ENCODE results near the gene BMP5. TPM values are rescaled to one million over a fixed set of nuclear protein-coding genes. Genes with fewer than 3 reads are reported as not detected.

BMP5 gene
- total and polyA plus RNA-seq, 5 donors from 2014 or later: not detected

DNA sequence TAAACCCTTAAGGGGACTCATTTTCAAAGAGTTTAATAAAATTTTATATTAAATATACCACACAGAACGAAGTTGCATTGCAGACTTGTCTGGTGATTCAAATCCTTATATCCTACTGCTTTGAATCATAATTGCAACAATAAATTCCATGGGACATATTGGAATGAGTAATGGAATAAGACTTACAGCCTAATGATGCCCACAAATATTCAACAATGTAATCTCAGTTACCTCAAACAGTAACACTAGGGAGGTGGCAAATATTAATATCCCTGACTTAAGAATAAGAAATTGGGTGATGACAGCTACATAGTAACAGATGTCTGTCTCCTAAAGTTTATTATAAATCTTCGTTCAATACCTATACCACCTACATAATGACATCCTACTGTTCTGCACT, 52.6 kb downstream of the BMP5 start:
- no peak overlapping the region for H3K4me3 ChIP-seq (ENCODE audit: low read depth, low read length)
- no peaks in the 10 kb centered on the region for H3K36me3 Mint-ChIP-seq
- H3K27ac ChIP-seq (ENCODE audit: insufficient read depth, low read length, poor library complexity, severe bottlenecking): no peak overlapping the region
- DNase-seq (no peak), ATAC-seq (ENCODE audit: low read depth in 2 of 2) (no peak)
- H3K27me3 ChIP-seq (ENCODE audit: control insufficient read depth, insufficient read depth, low read length): no peaks in the 10 kb centered on the region
- H3K36me3 ChIP-seq (ENCODE audit: control insufficient read depth, insufficient read depth, low read length): no peaks in the 10 kb centered on the region
- no peaks in the 10 kb centered on the region for H3K4me1 ChIP-seq (ENCODE audit: control insufficient read depth, insufficient read depth, low read length, poor library complexity, severe bottlenecking)
- H3K9me3 Mint-ChIP-seq: peaks cover 0 to 8% (median 2%) of the 10 kb centered on the region in 7 donors
- no peaks in the 10 kb centered on the region for H3K9me3 ChIP-seq (ENCODE audit: control insufficient read depth in 2 of 2, low read length in 2 of 2)
- no peaks in the 10 kb centered on the region for H3K27me3 Mint-ChIP-seq
- H3K27ac Mint-ChIP-seq: no peak overlapping the region
- no peak overlapping the region for H3K4me3 Mint-ChIP-seq
- H3K4me1 Mint-ChIP-seq: no peaks in the 10 kb centered on the region

DNA sequence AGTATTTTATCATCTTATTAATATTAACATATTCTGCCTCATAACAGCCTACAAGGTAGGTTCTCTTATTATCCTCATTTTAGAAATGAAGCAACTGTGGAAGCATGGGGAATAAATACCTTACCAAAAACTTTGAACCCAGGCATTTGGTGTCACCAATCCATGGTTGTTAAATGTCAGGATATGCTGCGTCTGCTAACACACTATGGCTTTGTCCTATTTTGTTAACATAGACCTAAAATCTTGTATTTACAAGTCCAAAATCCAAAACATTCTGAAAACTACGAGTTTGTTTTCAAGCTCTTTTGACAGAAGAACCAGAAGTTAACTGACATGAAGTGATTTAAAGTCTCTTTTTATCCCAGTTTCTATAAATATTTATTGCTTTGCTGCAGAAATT, 53.4 kb downstream of the BMP5 start:
- Mint-ChIP-seq H3K27me3 (no peaks in the 10 kb centered on the region), H3K36me3 (no peaks in the 10 kb centered on the region)
- no peak overlapping the region for H3K4me3 ChIP-seq (ENCODE audit: low read depth, low read length)

DNA sequence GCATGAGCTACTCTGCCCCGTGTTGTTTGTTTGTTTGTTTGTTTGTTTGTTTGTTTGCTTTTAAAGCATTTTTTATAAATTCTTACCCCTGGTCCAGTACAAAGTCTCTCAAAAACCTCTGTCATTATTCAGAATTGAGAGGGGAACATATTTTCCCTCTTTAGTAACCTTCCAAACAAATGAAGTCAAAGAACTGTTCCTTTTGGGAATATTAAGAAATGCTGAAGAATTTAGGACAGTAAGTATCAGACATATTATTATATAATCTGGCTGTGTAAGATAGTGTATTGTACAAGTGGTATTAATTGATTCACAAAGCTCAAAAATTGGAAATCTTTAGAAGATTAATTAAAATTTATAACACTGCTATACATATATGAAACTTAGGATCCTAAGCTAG, 54.7 kb downstream of the BMP5 start:
- H3K27ac ChIP-seq (ENCODE audit: insufficient read depth, low read length, poor library complexity, severe bottlenecking): no peak overlapping the region
- H3K4me1 ChIP-seq (ENCODE audit: control insufficient read depth, insufficient read depth, low read length, poor library complexity, severe bottlenecking): no peaks in the 10 kb centered on the region
- Mint-ChIP-seq H3K9me3 (peaks cover 0 to 9% (median 3%) of the 10 kb centered on the region in 7 donors), H3K36me3 (no peaks in the 10 kb centered on the region), H3K27ac (no peak overlapping the region), H3K4me1 (no peaks in the 10 kb centered on the region), H3K27me3 (no peaks in the 10 kb centered on the region), H3K4me3 (no peak overlapping the region)
- no peaks in the 10 kb centered on the region for H3K27me3 ChIP-seq (ENCODE audit: control insufficient read depth, insufficient read depth, low read length)
- ATAC-seq (ENCODE audit: low read depth in 2 of 2) (no peak), DNase-seq (no peak)
- H3K4me3 ChIP-seq (ENCODE audit: low read depth, low read length): no peak overlapping the region
- no peaks in the 10 kb centered on the region for H3K36me3 ChIP-seq (ENCODE audit: control insufficient read depth, insufficient read depth, low read length)
- H3K9me3 ChIP-seq (ENCODE audit: control insufficient read depth in 2 of 2, low read length in 2 of 2): no peaks in the 10 kb centered on the region

More for the DNA sequence above, 53.4 kb downstream of the BMP5 start:
- ATAC-seq (ENCODE audit: low read depth in 2 of 2) (no peak), DNase-seq (no peak)
- Histone ChIP-seq H3K27ac (ENCODE audit: insufficient read depth, low read length, poor library complexity, severe bottlenecking) (no peak overlapping the region), H3K27me3 (ENCODE audit: control insufficient read depth, insufficient read depth, low read length) (no peaks in the 10 kb centered on the region), H3K4me1 (ENCODE audit: control insufficient read depth, insufficient read depth, low read length, poor library complexity, severe bottlenecking) (no peaks in the 10 kb centered on the region), H3K36me3 (ENCODE audit: control insufficient read depth, insufficient read depth, low read length) (no peaks in the 10 kb centered on the region), H3K9me3 (ENCODE audit: control insufficient read depth in 2 of 2, low read length in 2 of 2) (no peaks in the 10 kb centered on the region)
- H3K27ac Mint-ChIP-seq: no peak overlapping the region
- H3K4me3 Mint-ChIP-seq: no peak overlapping the region
- no peaks in the 10 kb centered on the region for H3K4me1 Mint-ChIP-seq
- H3K9me3 Mint-ChIP-seq: peaks cover 0 to 6% (median 2%) of the 10 kb centered on the region in 7 donors

DNA sequence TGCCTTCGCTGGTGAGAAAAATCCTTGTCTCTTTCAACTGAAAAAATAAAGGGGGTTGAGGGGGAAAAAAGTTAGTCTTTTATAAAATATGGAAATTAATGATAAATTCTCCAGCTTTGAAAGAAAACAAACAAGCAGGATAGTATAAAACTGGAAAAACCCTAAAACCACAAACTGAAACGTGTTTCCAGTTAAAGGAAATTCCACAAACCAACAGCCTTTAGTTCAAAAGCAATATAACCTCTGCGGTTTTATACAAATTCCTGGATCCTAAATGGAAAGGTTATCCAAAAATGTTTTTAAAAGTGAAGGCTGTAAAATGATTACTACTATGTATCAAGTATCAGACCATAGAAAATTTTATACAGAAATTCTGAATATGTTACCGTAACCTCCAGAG, 55.6 kb downstream of the BMP5 start:
- H3K4me1 Mint-ChIP-seq: no peaks in the 10 kb centered on the region
- ATAC-seq (ENCODE audit: low read depth in 2 of 2) (no peak), DNase-seq (no peak)
- Histone ChIP-seq H3K27ac (ENCODE audit: insufficient read depth, low read length, poor library complexity, severe bottlenecking) (no peak overlapping the region), H3K4me1 (ENCODE audit: control insufficient read depth, insufficient read depth, low read length, poor library complexity, severe bottlenecking) (no peaks in the 10 kb centered on the region), H3K4me3 (ENCODE audit: low read depth, low read length) (no peak overlapping the region), H3K27me3 (ENCODE audit: control insufficient read depth, insufficient read depth, low read length) (no peaks in the 10 kb centered on the region), H3K9me3 (ENCODE audit: control insufficient read depth in 2 of 2, low read length in 2 of 2) (peaks cover 0 to 2% of the 10 kb centered on the region in 2 experiments), H3K36me3 (ENCODE audit: control insufficient read depth, insufficient read depth, low read length) (no peaks in the 10 kb centered on the region)
- no peaks in the 10 kb centered on the region for H3K36me3 Mint-ChIP-seq
- no peak overlapping the region for H3K4me3 Mint-ChIP-seq
- no peaks in the 10 kb centered on the region for H3K27me3 Mint-ChIP-seq
- H3K27ac Mint-ChIP-seq: no peak overlapping the region
- H3K9me3 Mint-ChIP-seq: peaks cover 0 to 9% (median 2%) of the 10 kb centered on the region in 7 donors

DNA sequence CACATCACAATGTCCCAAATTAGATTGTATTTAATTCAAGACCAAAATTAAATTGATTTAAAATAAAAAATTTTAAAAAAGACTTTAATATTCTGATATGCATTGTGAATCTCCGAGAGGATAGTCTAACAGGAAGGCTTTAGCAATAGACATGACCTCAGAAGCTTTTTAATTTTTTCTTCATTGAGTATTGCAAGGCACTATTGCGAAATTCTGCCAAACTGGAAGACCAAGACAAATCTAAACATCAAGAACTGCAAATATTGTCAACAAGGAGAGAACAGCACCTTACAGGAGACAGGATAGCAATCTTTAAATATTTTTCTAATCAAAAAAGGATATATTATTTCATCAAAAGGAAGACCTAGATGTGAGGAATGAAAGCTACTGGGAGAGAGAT, 56.9 kb downstream of the BMP5 start:
- Mint-ChIP-seq H3K4me1 (no peaks in the 10 kb centered on the region), H3K27me3 (no peaks in the 10 kb centered on the region), H3K9me3 (peaks cover 0 to 9% (median 3%) of the 10 kb centered on the region in 7 donors), H3K4me3 (no peak overlapping the region), H3K27ac (no peak overlapping the region), H3K36me3 (no peaks in the 10 kb centered on the region)
- no peaks in the 10 kb centered on the region for H3K27me3 ChIP-seq (ENCODE audit: control insufficient read depth, insufficient read depth, low read length)
- DNase-seq: no peak
- peaks cover 0 to 4% of the 10 kb centered on the region in 2 experiments for H3K9me3 ChIP-seq (ENCODE audit: control insufficient read depth in 2 of 2, low read length in 2 of 2)
- no peak overlapping the region for H3K27ac ChIP-seq (ENCODE audit: insufficient read depth, low read length, poor library complexity, severe bottlenecking)
- no peaks in the 10 kb centered on the region for H3K4me1 ChIP-seq (ENCODE audit: control insufficient read depth, insufficient read depth, low read length, poor library complexity, severe bottlenecking)
- H3K4me3 ChIP-seq (ENCODE audit: low read depth, low read length): no peak overlapping the region
- no peak for ATAC-seq (ENCODE audit: low read depth in 2 of 2)
- no peaks in the 10 kb centered on the region for H3K36me3 ChIP-seq (ENCODE audit: control insufficient read depth, insufficient read depth, low read length)

DNA sequence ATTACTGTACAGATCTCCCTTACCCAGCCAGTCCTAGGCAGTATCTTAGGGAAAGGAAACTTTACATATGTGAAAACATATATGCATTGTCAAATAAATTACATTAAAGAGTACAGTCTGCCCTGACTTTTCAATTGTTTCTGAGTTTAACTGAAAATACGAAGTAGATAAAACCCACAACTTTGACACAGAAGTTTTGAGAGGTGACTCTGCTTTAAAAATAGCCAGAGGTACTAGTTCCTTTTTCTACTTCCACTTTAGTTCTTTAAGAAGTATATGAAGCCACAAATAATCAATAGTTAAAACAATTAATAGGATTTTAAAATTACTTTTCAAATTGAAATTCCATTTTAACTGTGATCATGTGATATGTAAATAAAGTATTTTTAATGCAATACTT, 62.9 kb downstream of the BMP5 start:
- no peaks in the 10 kb centered on the region for H3K4me1 Mint-ChIP-seq
- no peak for DNase-seq
- H3K36me3 ChIP-seq (ENCODE audit: control insufficient read depth, insufficient read depth, low read length): no peaks in the 10 kb centered on the region
- H3K4me3 ChIP-seq (ENCODE audit: low read depth, low read length): no peak overlapping the region
- peaks cover 0 to 8% (median 4%) of the 10 kb centered on the region in 7 donors for H3K9me3 Mint-ChIP-seq
- no peaks in the 10 kb centered on the region for H3K36me3 Mint-ChIP-seq
- peaks cover 0 to 4% of the 10 kb centered on the region in 2 experiments for H3K9me3 ChIP-seq (ENCODE audit: control insufficient read depth in 2 of 2, low read length in 2 of 2)
- H3K27ac ChIP-seq (ENCODE audit: insufficient read depth, low read length, poor library complexity, severe bottlenecking): no peak overlapping the region
- H3K27me3 Mint-ChIP-seq: no peaks in the 10 kb centered on the region
- no peak overlapping the region for H3K4me3 Mint-ChIP-seq
- H3K27ac Mint-ChIP-seq: no peak overlapping the region
- no peaks in the 10 kb centered on the region for H3K4me1 ChIP-seq (ENCODE audit: control insufficient read depth, insufficient read depth, low read length, poor library complexity, severe bottlenecking)
- ATAC-seq (ENCODE audit: low read depth in 2 of 2): no peak
- no peaks in the 10 kb centered on the region for H3K27me3 ChIP-seq (ENCODE audit: control insufficient read depth, insufficient read depth, low read length)

DNA sequence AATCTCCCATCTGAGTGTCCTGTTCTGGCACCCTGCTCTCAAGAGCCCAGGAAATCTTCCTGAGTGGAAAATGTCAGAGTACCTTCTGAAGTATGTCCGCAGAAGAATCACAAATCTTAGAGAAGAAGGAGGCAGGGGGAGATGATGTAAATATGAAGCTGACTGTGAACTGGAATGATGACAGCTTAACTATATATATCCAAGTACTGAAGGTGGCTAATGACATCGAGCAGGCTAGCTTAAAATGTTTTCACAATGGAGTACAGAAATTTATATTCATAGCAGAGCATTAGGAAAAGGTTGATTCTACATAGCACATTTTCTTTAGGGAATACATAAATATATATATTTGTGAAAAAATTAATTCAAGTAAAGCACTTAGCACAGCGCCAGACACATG, 64.3 kb downstream of the BMP5 start:
- Histone ChIP-seq H3K27me3 (ENCODE audit: control insufficient read depth, insufficient read depth, low read length) (no peaks in the 10 kb centered on the region), H3K27ac (ENCODE audit: insufficient read depth, low read length, poor library complexity, severe bottlenecking) (no peak overlapping the region), H3K4me1 (ENCODE audit: control insufficient read depth, insufficient read depth, low read length, poor library complexity, severe bottlenecking) (no peaks in the 10 kb centered on the region), H3K4me3 (ENCODE audit: low read depth, low read length) (no peak overlapping the region), H3K36me3 (ENCODE audit: control insufficient read depth, insufficient read depth, low read length) (no peaks in the 10 kb centered on the region), H3K9me3 (ENCODE audit: control insufficient read depth in 2 of 2, low read length in 2 of 2) (peaks cover 0 to 4% of the 10 kb centered on the region in 2 experiments)
- Mint-ChIP-seq H3K27me3 (no peaks in the 10 kb centered on the region), H3K36me3 (no peaks in the 10 kb centered on the region), H3K27ac (no peak overlapping the region), H3K4me1 (no peaks in the 10 kb centered on the region), H3K9me3 (peaks cover 0 to 6% (median 3%) of the 10 kb centered on the region in 7 donors), H3K4me3 (no peak overlapping the region)
- ATAC-seq (ENCODE audit: low read depth in 2 of 2): no peak
- DNase-seq: no peak

DNA sequence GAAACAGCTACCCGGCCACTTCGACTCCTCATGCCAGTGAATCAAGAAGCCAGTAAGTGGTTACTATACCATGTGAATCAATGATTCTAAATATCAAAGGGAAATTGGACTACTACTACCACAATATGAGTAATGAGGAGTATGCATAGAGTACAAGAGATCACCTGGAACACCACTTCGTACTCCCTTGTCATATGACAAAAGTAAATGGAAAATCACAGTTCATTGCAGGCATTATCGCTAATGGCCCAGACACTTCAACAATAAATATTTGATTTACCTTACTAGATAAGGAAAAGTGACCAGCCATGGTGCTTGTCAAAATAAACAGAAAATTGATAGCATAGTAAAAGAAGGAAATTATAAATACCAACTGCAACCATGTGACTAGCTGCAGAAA, 73.1 kb downstream of the BMP5 start:
- Mint-ChIP-seq H3K9me3 (peaks cover 2 to 18% (median 9%) of the 10 kb centered on the region in 7 donors), H3K36me3 (no peaks in the 10 kb centered on the region), H3K27me3 (no peaks in the 10 kb centered on the region), H3K27ac (no peak overlapping the region), H3K4me3 (no peak overlapping the region), H3K4me1 (no peaks in the 10 kb centered on the region)
- no peaks in the 10 kb centered on the region for H3K36me3 ChIP-seq (ENCODE audit: control insufficient read depth, insufficient read depth, low read length)
- H3K4me3 ChIP-seq (ENCODE audit: low read depth, low read length): no peak overlapping the region
- H3K9me3 ChIP-seq (ENCODE audit: control insufficient read depth in 2 of 2, low read length in 2 of 2): peaks cover 0 to 3% of the 10 kb centered on the region in 2 experiments
- H3K4me1 ChIP-seq (ENCODE audit: control insufficient read depth, insufficient read depth, low read length, poor library complexity, severe bottlenecking): no peaks in the 10 kb centered on the region
- H3K27ac ChIP-seq (ENCODE audit: insufficient read depth, low read length, poor library complexity, severe bottlenecking): no peak overlapping the region
- ATAC-seq (ENCODE audit: low read depth in 2 of 2): no peak
- no peaks in the 10 kb centered on the region for H3K27me3 ChIP-seq (ENCODE audit: control insufficient read depth, insufficient read depth, low read length)
- DNase-seq: no peak
